ENCODE data around the gene WDR1.

DNA sequence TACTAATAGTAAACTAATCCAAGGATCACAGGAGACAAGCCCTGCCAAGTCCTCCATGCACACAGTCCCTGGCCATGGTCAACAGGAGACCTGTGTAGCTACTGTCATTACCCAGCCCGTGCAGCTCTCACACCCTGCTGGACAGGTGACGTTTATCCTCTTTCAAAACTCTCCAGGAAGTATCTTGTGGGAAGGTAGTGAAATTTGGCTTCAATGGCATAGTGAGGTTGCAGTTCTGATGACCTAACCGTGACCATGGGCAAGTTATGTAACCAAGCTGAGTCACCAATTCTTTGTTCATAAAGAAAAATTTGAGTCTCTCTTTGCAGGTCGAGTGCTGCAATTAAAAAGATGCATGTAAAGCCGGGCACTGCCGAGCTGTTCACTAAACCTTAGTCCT, 84.0 kb downstream of the WDR1 start:
- TF ChIP-seq GATA2 (IDR thresholded peaks at IDR 0.05; ENCODE audit: low read depth, low read length) (no peak), GATA3 (IDR thresholded peaks at IDR 0.05; ENCODE audit: low read depth, low read length) (no peak)

Data from SH-SY5Y (cell line).